HepG2 (cell line): ENCODE measurements around the gene TTC29.

Experiments used
- HNRNPL ChIP-seq: fragments of 200-400 bp; formaldehyde crosslinking; IDR thresholded peaks from 2 replicates; pipeline ENCODE4 v1.6.1; 2017; ENCODE audit warnings: mild to moderate bottlenecking, low read depth, low read length
- MAX ChIP-seq: IDR thresholded peaks from 2 replicates; pipeline ENCODE4 v1.6.1; 2012; ENCODE audit warnings: inconsistent platforms
- MED1 ChIP-seq: sonication (generic); formaldehyde crosslinking; IDR thresholded peaks from 2 replicates; pipeline ENCODE4 v1.4.0; 2020; ENCODE audit warnings: missing genetic modification reagents
- POLR2A ChIP-seq, 2 experiments: IDR thresholded peaks; 2 replicates each; pipeline ENCODE4 v1.6.1; 2011; ENCODE audit warnings: low read depth in 2 of 2, low read length in 2 of 2, mild to moderate bottlenecking in 1 of 2, moderate library complexity in 1 of 2; ENCODE audit not compliant: insufficient read depth in 1 of 2
- SP1 ChIP-seq, 2 experiments: fragments of 450-650 bp in 1 of 2; sonication (generic) in 1 of 2; formaldehyde crosslinking in 1 of 2; IDR thresholded peaks; 2 replicates each; pipeline versions ENCODE4 v1.4.0 to v1.6.1; 2016 to 2020; ENCODE audit warnings: missing genetic modification reagents in 1 of 2
- ZBTB33 ChIP-seq: sonication (generic); formaldehyde crosslinking; IDR thresholded peaks from 2 replicates; pipeline ENCODE4 v1.4.0; 2020; ENCODE audit warnings: missing genetic modification reagents
- ZBTB49 ChIP-seq: sonication (generic); formaldehyde crosslinking; IDR thresholded peaks from 2 replicates; pipeline ENCODE4 v1.4.0; 2020; ENCODE audit warnings: missing genetic modification reagents, borderline replicate concordance
- TF ChIP-seq, protein P1 (sequence below): sonication (generic); formaldehyde crosslinking; IDR thresholded peaks from 2 replicates; pipeline ENCODE4 v1.5.0; 2020; ENCODE audit warnings: mild to moderate bottlenecking, missing genetic modification reagents, moderate library complexity

GRCh38 chr4:146844761-146845160, 100.9 kb downstream of the TTC29 start:
- TF ChIP-seq POLR2A (IDR thresholded peaks at IDR 0.05; ENCODE audit: insufficient read depth in 1 of 2, low read depth in 2 of 2, low read length in 2 of 2) (no peak), ZBTB33 (CRISPR knock-in tag) (no peak), MAX (no peak), MED1 (CRISPR knock-in tag) (no peak), ZBTB49 (CRISPR knock-in tag) (no peak), HNRNPL (no peak), SP1 (IDR thresholded peaks at IDR 0.05) (no peak), SP1 (CRISPR knock-in tag; IDR thresholded peaks at IDR 0.05) (no peak)
- TF ChIP-seq, protein P1, sequence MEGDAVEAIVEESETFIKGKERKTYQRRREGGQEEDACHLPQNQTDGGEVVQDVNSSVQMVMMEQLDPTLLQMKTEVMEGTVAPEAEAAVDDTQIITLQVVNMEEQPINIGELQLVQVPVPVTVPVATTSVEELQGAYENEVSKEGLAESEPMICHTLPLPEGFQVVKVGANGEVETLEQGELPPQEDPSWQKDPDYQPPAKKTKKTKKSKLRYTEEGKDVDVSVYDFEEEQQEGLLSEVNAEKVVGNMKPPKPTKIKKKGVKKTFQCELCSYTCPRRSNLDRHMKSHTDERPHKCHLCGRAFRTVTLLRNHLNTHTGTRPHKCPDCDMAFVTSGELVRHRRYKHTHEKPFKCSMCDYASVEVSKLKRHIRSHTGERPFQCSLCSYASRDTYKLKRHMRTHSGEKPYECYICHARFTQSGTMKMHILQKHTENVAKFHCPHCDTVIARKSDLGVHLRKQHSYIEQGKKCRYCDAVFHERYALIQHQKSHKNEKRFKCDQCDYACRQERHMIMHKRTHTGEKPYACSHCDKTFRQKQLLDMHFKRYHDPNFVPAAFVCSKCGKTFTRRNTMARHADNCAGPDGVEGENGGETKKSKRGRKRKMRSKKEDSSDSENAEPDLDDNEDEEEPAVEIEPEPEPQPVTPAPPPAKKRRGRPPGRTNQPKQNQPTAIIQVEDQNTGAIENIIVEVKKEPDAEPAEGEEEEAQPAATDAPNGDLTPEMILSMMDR (CRISPR knock-in tag), result no peak
